ENCODE measurements around the gene ANKRD16.
A peak's percentile ranks its signal among the peaks of the same experiment; 100 is the strongest.

The ANKRD16 gene

GRCh38 chr10:5814110-5815107 is 75.3 kb downstream of the ANKRD16 start:
- Histone ChIP-seq H3K27ac (ENCODE audit: low read depth, low read length) (peak overlapping the region; percentile 82), H3K36me3 (ENCODE audit: low read length) (peaks cover 4% of the 10 kb centered on the region; the same call in 1 of the 2 replicates), H3K4me3 (ENCODE audit: insufficient read depth, low read length, poor library complexity, severe bottlenecking) (peak overlapping the region; percentile 82), H3F3A (ENCODE audit: insufficient read depth) (peaks cover 32% of the 10 kb centered on the region), H3K9me3 (ENCODE audit: insufficient read depth, low read length) (no peaks in the 10 kb centered on the region), H2AFZ (ENCODE audit: low read depth, low read length, severe bottlenecking) (no peak overlapping the region), H3K9me2 (replicated peaks; ENCODE audit: insufficient read depth, low read length) (no peaks in the 10 kb centered on the region), H3K27me3 (ENCODE audit: low read length) (no peaks in the 10 kb centered on the region), H4K20me1 (ENCODE audit: low read depth, low read length) (peaks cover 25% of the 10 kb centered on the region), H3K9ac (ENCODE audit: low read length) (peak overlapping the region; percentile 100), H3K79me2 (ENCODE audit: insufficient read depth, low read length) (peaks cover 54% of the 10 kb centered on the region), H3K4me2 (ENCODE audit: low read depth, low read length, poor library complexity, severe bottlenecking) (peak overlapping the region; percentile 83)
- no peak for TF ChIP-seq EZH2phosphoT487 (conservative IDR thresholded peaks at IDR 0.05; ENCODE audit: low read length)
- TF ChIP-seq CTCF (IDR thresholded peaks at IDR 0.05; ENCODE audit: insufficient read depth, low read length, poor library complexity, severe bottlenecking) = no peak

GRCh38 chr10:5813341-5814109 is 76.2 kb downstream of the ANKRD16 start, which contains the start of gene GDI2:
TSS of gene GDI2 (minus strand) at chr10:5813434. CDS start at chr10:5813258, 176 bp downstream.
- no peaks in the 10 kb centered on the region for H3K9me3 ChIP-seq (ENCODE audit: insufficient read depth, low read length)
- no peak within 1 kb of the TSS for H2AFZ ChIP-seq (ENCODE audit: low read depth, low read length, severe bottlenecking)
- no peaks in the 10 kb centered on the region for H3K27me3 ChIP-seq (ENCODE audit: low read length)
- peaks cover 4% of the 10 kb centered on the region; the same call in 1 of the 2 replicates for H3K36me3 ChIP-seq (ENCODE audit: low read length)
- H3K9me2 ChIP-seq (replicated peaks; ENCODE audit: insufficient read depth, low read length) = no peaks in the 10 kb centered on the region
- H4K20me1 ChIP-seq (ENCODE audit: low read depth, low read length) = peaks cover 32% of the 10 kb centered on the region
- peak within 1 kb of the TSS; percentile 100 for H3K9ac ChIP-seq (ENCODE audit: low read length)
- peak within 1 kb of the TSS; percentile 86 for H3K4me2 ChIP-seq (ENCODE audit: low read depth, low read length, poor library complexity, severe bottlenecking)
- peak within 1 kb of the TSS; percentile 99 for H3K4me3 ChIP-seq (ENCODE audit: insufficient read depth, low read length, poor library complexity, severe bottlenecking)
- H3F3A ChIP-seq (ENCODE audit: insufficient read depth) = peaks cover 32% of the 10 kb centered on the region
- H3K27ac ChIP-seq (ENCODE audit: low read depth, low read length) = peak within 1 kb of the TSS; percentile 86
- no peak for TF ChIP-seq EZH2phosphoT487 (conservative IDR thresholded peaks at IDR 0.05; ENCODE audit: low read length)
- TF ChIP-seq CTCF (IDR thresholded peaks at IDR 0.05; ENCODE audit: insufficient read depth, low read length, poor library complexity, severe bottlenecking) = no peak
- peaks cover 62% of the 10 kb centered on the region for H3K79me2 ChIP-seq (ENCODE audit: insufficient read depth, low read length)

GRCh38 chr10:5813091-5813340 is 76.7 kb downstream of the ANKRD16 start:
- no peak for TF ChIP-seq CTCF (IDR thresholded peaks at IDR 0.05; ENCODE audit: insufficient read depth, low read length, poor library complexity, severe bottlenecking)
- no peak for TF ChIP-seq EZH2phosphoT487 (conservative IDR thresholded peaks at IDR 0.05; ENCODE audit: low read length)
- Histone ChIP-seq H3K79me2 (ENCODE audit: insufficient read depth, low read length) (peaks cover 68% of the 10 kb centered on the region), H2AFZ (ENCODE audit: low read depth, low read length, severe bottlenecking) (no peak overlapping the region)

More at GRCh38 chr10:5813091-5813340, 76.7 kb downstream of the ANKRD16 start:
- Histone ChIP-seq H4K20me1 (ENCODE audit: low read depth, low read length) (peaks cover 32% of the 10 kb centered on the region), H3F3A (ENCODE audit: insufficient read depth) (peaks cover 32% of the 10 kb centered on the region), H3K27me3 (ENCODE audit: low read length) (no peaks in the 10 kb centered on the region), H3K9me2 (replicated peaks; ENCODE audit: insufficient read depth, low read length) (no peaks in the 10 kb centered on the region), H3K9me3 (ENCODE audit: insufficient read depth, low read length) (no peaks in the 10 kb centered on the region), H3K4me2 (ENCODE audit: low read depth, low read length, poor library complexity, severe bottlenecking) (peak overlapping the region; percentile 86), H3K36me3 (ENCODE audit: low read length) (peaks cover 4% of the 10 kb centered on the region; the same call in 1 of the 2 replicates), H3K4me3 (ENCODE audit: insufficient read depth, low read length, poor library complexity, severe bottlenecking) (peak overlapping the region; percentile 99), H3K9ac (ENCODE audit: low read length) (peak overlapping the region; percentile 100), H3K27ac (ENCODE audit: low read depth, low read length) (peak overlapping the region; percentile 86)
